ENCODE data around the gene IGHMBP2.

GRCh38 chr11:68934321-68934645 is 30.6 kb downstream of the IGHMBP2 start:
- no peak for TF ChIP-seq CTCF (conservative IDR thresholded peaks at IDR 0.05; ENCODE audit: low read length)
- no peak for TF ChIP-seq EZH2phosphoT487 (IDR thresholded peaks at IDR 0.05; ENCODE audit: borderline replicate concordance, low read depth, low read length)
